ENCODE measurements around the gene ALG13. TPM values are rescaled to one million over a fixed set of nuclear protein-coding genes. Genes with fewer than 3 reads are reported as not detected.
A peak's percentile ranks its signal among the peaks of the same experiment; 100 is the strongest.
"Not testable (repeated sequence)": the region's sequence is repeated elsewhere in the genome, so short reads cannot be mapped to it uniquely, and the experiment has no call there.

The ALG13 gene
- 78.4 and 89.0 TPM in 2 replicates for total RNA-seq
- long read RNA-seq, transcript ALG13-202 (4 exons, 2,770 nt): major isoform, 37 of 118 reads
- long read RNA-seq, transcript ALG13-207 (4 exons, 916 nt): minor isoform, 30 of 118 reads
- long read RNA-seq, transcript ALG13-211 (5 exons, 693 nt): minor isoform, 5 of 118 reads
- long read RNA-seq, transcript ALG13-213 (4 exons, 679 nt): minor isoform, 10 of 118 reads
- long read RNA-seq, partial matches to known transcripts: 9 of 118 reads
- long read RNA-seq, other reads (novel, unspliced or antisense): 18 of 118 reads

GRCh38 chrX:111680988-111681779 is at the start of gene ALG13:
Gene ALG13 (plus strand): TSS chrX:111681170. CDS start chrX:111681219, 49 bp downstream.
- H3K27ac Mint-ChIP-seq (ENCODE audit: unreplicated experiment): peak within 1 kb of the TSS; percentile 99
- no peaks in the 10 kb centered on the region for H3K27me3 Mint-ChIP-seq (ENCODE audit: unreplicated experiment)
- H3K9me3 Mint-ChIP-seq (ENCODE audit: unreplicated experiment): no peaks in the 10 kb centered on the region
- DNase-seq (ENCODE audit: extremely low spot score, unreplicated experiment): peak; percentile 98
- peak; percentile 90 for TF ChIP-seq CTCF (IDR thresholded peaks at IDR 0.05)
- peaks cover 31% of the 10 kb centered on the region for H3K36me3 Mint-ChIP-seq (ENCODE audit: unreplicated experiment)
- H3K4me3 Mint-ChIP-seq (ENCODE audit: unreplicated experiment): peak within 1 kb of the TSS; percentile 91
- peaks cover 23% of the 10 kb centered on the region for H3K4me1 Mint-ChIP-seq (ENCODE audit: unreplicated experiment)

GRCh38 chrX:111634823-111635729 is 45.9 kb upstream of the ALG13 start:
- Mint-ChIP-seq H3K27ac (ENCODE audit: unreplicated experiment) (no peak overlapping the region), H3K4me1 (ENCODE audit: unreplicated experiment) (no peaks in the 10 kb centered on the region), H3K27me3 (ENCODE audit: unreplicated experiment) (no peaks in the 10 kb centered on the region), H3K9me3 (ENCODE audit: unreplicated experiment) (no peaks in the 10 kb centered on the region), H3K4me3 (ENCODE audit: unreplicated experiment) (no peak overlapping the region), H3K36me3 (ENCODE audit: unreplicated experiment) (no peaks in the 10 kb centered on the region)
- no peak for DNase-seq (ENCODE audit: extremely low spot score, unreplicated experiment)
- no peak for TF ChIP-seq CTCF (IDR thresholded peaks at IDR 0.05)

GRCh38 chrX:111641969-111642368 is 39.0 kb upstream of the ALG13 start:
- TF ChIP-seq CTCF (IDR thresholded peaks at IDR 0.05): no peak
- Mint-ChIP-seq H3K4me3 (ENCODE audit: unreplicated experiment) (no peak overlapping the region), H3K27me3 (ENCODE audit: unreplicated experiment) (no peaks in the 10 kb centered on the region), H3K27ac (ENCODE audit: unreplicated experiment) (no peak overlapping the region), H3K9me3 (ENCODE audit: unreplicated experiment) (no peaks in the 10 kb centered on the region), H3K4me1 (ENCODE audit: unreplicated experiment) (no peaks in the 10 kb centered on the region), H3K36me3 (ENCODE audit: unreplicated experiment) (no peaks in the 10 kb centered on the region)
- DNase-seq (ENCODE audit: extremely low spot score, unreplicated experiment): no peak

GRCh38 chrX:111645165-111645564 is 35.8 kb upstream of the ALG13 start:
- not testable (repeated sequence) for H3K9me3 Mint-ChIP-seq (ENCODE audit: unreplicated experiment); H3K4me1 Mint-ChIP-seq (ENCODE audit: unreplicated experiment); H3K4me3 Mint-ChIP-seq (ENCODE audit: unreplicated experiment); DNase-seq (ENCODE audit: extremely low spot score, unreplicated experiment); H3K36me3 Mint-ChIP-seq (ENCODE audit: unreplicated experiment); H3K27me3 Mint-ChIP-seq (ENCODE audit: unreplicated experiment); H3K27ac Mint-ChIP-seq (ENCODE audit: unreplicated experiment)

- Mint-ChIP-seq H3K27me3 (ENCODE audit: unreplicated experiment) (no peaks in the 10 kb centered on the region), H3K27ac (ENCODE audit: unreplicated experiment) (no peak overlapping the region), H3K36me3 (ENCODE audit: unreplicated experiment) (no peaks in the 10 kb centered on the region), H3K4me1 (ENCODE audit: unreplicated experiment) (no peaks in the 10 kb centered on the region), H3K9me3 (ENCODE audit: unreplicated experiment) (no peaks in the 10 kb centered on the region), H3K4me3 (ENCODE audit: unreplicated experiment) (no peak overlapping the region)
- TF ChIP-seq CTCF (IDR thresholded peaks at IDR 0.05): no peak
- DNase-seq (ENCODE audit: extremely low spot score, unreplicated experiment): no peak
Measured at GRCh38 chrX:111645607-111646006, 35.4 kb upstream of the ALG13 start.

All from osteocyte (in vitro differentiated cells).